Ramos (cell line): Measurements from ENCODE around the gene EFNA5.

Experiments
- in situ Hi-C: fragments of 300-500 bp; cut with MboI; formaldehyde crosslinking; loops from one replicate; pipeline ENCODE4 v1.14.3; 2022; ENCODE audit warnings: low sequenced_read_pairs; ENCODE audit not compliant: unreplicated experiment

The EFNA5 gene

DNA sequence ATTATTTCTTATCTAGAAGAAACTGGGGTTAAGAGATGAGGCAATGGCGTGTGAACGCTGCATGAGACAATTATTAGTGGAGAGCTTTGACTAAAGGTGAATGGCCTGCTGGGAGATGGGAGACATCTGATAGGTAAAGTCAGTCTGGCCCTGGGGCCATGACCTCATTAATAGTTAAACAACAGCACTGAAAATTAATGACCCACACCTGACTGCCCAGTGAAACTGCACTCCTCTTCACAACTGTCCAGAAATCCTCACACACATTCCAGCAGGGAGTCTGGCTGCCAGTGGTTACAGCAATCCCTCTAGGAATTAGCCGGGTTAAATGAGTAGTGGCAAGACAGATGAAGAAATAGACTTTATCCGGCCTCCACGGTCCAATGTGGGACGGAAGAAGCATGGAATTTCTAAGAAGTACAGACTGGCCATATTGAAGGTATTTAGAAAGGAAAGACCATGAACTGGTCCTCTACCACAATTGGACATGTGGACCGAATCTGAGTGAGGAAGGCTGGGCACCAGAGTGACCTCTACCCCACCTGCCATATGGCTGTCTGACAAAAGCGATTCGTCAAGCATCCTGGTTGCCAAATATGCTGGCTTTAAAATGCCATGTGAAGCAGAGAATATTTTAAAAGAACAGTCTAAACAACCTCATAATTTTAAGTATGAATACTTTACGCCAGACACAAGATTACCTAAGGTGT is 138.4 kb downstream of the EFNA5 start:
- in situ Hi-C loops, result no loop called here

- in situ Hi-C loops, result no loop called here
Measured at GRCh38 chr5:107531308-107531707, 139.4 kb downstream of the EFNA5 start.

DNA sequence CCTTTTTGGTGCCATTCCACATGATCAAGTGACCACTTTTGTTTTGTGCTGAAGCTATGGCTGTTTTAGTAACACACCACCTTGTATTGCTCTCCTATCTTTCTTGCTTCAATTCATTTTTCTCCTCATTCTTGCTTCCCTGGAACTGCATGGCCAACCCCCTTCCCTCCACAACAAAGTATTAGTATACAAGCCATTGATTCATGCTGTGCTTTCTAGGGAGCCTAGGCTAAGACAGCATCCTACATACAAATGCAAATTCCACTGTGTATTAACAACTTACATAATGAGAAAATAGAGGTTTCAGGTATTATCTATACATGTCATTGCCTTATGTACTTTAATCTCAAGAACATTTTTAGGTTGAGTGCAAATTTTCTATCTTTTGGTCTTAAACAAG is 141.1 kb downstream of the EFNA5 start:
- in situ Hi-C loops, result no loop called here

DNA sequence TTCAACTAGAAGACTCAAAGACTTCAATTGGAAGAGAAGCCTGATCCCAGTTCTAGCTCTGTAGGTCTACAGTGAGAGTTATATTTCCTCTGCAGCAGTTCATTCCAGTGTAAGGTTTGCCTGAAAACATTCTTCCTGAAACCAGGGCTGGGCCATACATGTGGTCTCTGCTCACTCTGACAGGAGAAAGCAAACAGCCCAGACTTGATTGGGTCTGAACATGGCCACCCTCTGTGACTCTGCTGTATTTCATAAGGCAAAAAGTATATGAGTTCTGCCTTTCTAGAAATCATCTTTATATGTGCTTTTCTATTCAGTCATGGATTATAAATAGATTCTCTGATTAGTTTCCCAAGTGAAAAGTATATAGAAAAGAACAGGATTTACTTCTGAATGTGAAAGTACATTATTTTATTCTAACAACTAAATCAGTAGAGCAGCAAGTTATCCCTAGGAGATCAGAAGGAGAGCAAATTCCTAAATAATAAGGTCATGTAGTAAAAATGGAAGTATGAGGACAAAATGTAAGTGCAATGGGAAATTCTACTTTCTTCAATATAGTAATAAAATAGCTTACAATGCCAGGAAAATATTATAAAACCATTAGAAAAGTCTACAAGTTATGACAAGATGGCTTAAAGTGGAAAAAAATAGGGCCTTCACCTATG is 144.3 kb downstream of the EFNA5 start:
- in situ Hi-C loops, result no loop called here

GRCh38 chr5:107524111-107524510 is 146.6 kb downstream of the EFNA5 start:
- in situ Hi-C loops, result no loop called here

DNA sequence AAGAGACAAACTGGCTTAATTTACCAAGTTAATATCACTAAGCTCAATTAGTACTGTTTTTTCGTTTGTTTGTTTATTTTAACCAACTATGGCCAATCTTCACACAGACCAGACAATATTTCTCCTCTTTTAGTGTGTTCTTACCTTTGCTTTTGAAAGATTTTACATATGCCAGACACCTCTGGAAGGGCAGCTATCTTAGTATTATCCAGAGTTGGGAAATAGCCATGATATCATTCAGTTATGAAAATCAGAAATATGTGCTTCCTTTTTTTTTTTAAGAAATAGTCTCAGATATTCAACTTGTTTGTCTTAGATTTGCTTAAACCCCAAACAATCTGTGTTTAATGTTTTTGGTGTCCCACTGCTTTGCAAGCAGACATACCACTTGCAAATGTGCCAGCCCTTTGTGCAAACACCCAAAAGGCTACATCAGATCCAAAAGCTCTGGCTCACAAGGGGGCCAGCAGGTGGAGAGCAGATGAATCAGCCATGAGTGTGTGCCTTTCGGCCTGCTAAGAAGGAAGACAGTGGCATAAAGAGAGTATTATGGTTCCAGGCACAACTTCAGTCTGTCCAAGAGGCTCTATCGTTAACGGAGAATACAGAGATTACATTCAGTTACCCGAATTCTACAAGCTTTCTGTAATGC is 147.6 kb downstream of the EFNA5 start:
- in situ Hi-C loops, result no loop called here

GRCh38 chr5:107522456-107522855 is 148.3 kb downstream of the EFNA5 start:
- in situ Hi-C loops, result no loop called here

GRCh38 chr5:107519900-107520354 is 150.8 kb downstream of the EFNA5 start:
- in situ Hi-C loops, result no loop called here

- in situ Hi-C loops, result no loop called here
Measured at GRCh38 chr5:107518616-107519015, 152.1 kb downstream of the EFNA5 start.

- in situ Hi-C loops, result no loop called here
Measured at GRCh38 chr5:107518190-107518589, 152.5 kb downstream of the EFNA5 start.

GRCh38 chr5:107517185-107518033 is 153.3 kb downstream of the EFNA5 start:
- in situ Hi-C loops, result no loop called here

GRCh38 chr5:107516452-107517184 is 154.1 kb downstream of the EFNA5 start:
- in situ Hi-C loops, result no loop called here

- in situ Hi-C loops, result no loop called here
Measured at GRCh38 chr5:107515521-107516080, 155.1 kb downstream of the EFNA5 start.

DNA sequence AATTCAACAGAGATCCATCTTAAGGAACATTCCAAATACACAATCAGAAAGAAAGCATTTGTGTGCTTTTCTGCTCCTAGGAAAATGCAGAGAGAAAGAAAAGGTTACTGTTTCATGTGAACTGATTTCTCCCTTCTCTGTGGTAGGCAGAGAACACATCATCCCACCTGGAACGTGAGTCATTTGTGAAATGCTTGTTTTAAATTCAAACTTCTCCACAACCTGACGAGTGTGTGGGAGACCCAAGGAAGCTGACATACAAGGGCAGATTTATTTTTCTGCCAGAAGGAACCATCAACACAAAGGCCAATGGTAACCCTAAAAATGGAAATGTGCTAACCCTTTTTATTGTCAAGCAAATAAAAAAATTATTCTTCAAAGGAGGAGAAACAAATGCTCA is 156.4 kb downstream of the EFNA5 start:
- in situ Hi-C loops, result no loop called here

DNA sequence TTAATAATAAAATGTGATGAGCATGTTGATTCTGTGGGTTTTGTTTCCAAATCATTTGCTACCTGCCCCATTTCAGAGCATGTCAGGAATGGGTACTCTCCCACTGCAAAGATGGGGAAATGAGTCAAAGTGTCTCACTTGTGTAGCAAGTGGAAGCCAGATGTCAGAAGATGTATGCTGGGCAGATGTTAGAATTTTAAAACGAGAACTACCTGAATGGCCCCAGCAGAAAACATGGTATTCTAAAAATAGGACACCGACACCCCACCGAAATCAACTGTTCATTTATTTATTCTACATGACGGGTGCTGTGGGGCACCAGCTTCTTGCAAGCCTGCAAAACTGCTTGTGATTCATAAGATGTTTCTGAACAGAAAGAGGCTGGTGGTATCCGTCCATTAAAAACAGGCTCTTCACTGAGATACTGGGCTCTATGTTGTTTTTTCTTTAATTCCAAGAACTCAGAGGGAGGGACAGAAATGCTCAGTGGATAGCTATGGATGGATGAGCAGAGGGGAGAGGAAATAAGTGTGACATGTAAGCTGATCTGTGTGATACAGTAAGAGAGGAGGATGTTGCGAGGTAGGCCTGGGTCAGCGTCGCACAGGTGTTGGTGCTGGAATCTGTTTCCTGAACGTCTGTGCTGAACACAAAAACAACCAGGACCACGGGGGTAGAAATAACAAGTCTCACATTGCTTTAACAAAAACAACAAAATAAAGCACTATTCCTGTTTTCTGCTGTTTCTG is 157.2 kb downstream of the EFNA5 start:
- in situ Hi-C loops, result no loop called here

DNA sequence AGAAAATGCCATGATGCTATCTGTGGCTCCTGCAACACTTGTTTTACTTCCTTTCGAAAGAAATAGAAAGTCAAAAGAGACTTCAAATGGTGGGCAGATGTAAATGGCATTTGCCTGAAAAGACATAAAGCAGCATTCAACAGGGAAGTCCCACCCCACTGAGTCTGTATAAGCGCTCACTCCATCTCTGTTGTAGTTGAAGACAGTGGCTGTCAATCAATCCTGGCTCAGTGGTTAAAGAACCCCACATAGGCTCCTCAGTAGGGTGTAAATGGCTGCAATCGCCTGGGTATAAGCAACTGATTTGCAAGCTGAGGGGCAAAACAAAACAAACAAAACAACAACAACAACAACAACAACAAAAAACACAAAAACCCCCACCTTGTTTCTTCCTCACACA is 158.7 kb downstream of the EFNA5 start:
- in situ Hi-C loops, result no loop called here

- in situ Hi-C loops, result no loop called here
Measured at GRCh38 chr5:107510125-107510524, 160.6 kb downstream of the EFNA5 start.

DNA sequence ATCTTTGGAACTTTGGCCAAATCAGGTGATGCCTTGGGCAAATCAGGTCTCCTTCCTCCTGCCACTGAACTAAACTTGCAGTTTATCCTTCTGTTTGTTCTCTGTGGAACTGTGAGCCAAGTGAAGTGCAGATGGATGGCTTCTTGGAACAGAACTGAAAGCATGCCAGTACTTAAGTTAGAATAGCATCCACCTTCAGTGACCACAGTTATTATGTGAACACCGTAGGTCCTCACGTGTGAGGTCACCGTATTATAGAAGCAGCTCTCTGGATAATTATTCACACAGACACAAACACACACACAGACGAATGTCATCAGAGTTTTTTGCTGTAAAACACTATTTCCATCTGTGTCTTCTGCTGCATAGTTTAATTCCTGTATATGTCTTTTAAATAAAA is 162.6 kb downstream of the EFNA5 start:
- in situ Hi-C loops, result no loop called here
